ENCODE results near the gene SKI.

GRCh38 chr1:2292725-2293450, 64.8 kb downstream of the SKI start:
- TF ChIP-seq CTCF (IDR thresholded peaks at IDR 0.05) (no peak), EZH2 (IDR thresholded peaks at IDR 0.05; ENCODE audit: borderline replicate concordance, insufficient read depth, low read depth, low read length, poor library complexity, severe bottlenecking) (no peak)

Measured in B cell (primary cell).